Activated gamma-delta T cell treated with Interleukin-2 at 50 U/mL for 16 hours (primary cell): ENCODE measurements around the gene CTSL.

Experiments used
- DNase-seq: peaks from one replicate; pipeline ENCODE4 v3.0.0-alpha.2; 2020

CTSL gene

GRCh38 chr9:87725900-87726709 lies at the start of gene CTSL:
Gene CTSL (plus strand): TSS chr9:87726119. CDS start chr9:87727604, 1,485 bp downstream.
- DNase-seq: no peak

DNA sequence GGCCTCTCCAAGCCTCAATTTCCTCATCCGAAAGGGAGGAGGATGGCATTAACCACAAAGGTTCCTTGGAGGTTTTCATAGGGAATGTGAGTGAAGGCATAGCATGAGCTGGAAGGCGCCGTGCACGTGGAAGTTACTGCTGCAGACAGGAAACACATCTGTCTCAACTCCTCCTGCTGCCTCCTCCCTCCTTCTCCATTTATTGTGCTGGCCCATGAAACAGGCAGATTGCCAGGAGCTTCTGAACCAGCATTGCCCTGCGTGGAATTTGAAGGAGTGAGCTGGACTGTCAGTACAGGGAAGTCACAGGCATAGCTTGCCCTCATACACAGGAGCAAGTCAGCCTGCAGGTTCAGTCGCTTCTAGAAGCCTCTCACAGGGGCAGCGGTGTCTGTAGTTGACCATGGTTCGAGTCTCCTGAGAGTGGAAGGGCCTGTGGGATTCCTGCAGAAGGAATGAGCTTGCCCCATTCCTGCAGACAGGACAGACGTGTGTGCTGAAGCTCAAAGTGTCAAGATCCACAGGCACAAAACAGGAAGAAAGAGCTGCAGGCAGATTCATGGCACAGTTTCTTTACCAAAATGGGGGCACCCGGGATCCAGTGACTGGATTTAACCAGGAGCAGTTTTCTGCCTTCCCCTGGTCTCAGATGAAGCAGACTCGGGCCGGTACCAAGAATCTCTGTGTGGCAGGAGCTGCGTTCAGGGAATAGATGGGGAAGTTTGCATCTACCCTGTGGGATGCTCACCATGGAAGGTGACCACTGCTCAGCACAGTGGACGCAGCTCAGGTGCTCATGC lies 48.7 kb upstream of the CTSL start:
- no peak for DNase-seq

GRCh38 chr9:87677776-87678587 lies 47.9 kb upstream of the CTSL start:
- DNase-seq: no peak

DNA sequence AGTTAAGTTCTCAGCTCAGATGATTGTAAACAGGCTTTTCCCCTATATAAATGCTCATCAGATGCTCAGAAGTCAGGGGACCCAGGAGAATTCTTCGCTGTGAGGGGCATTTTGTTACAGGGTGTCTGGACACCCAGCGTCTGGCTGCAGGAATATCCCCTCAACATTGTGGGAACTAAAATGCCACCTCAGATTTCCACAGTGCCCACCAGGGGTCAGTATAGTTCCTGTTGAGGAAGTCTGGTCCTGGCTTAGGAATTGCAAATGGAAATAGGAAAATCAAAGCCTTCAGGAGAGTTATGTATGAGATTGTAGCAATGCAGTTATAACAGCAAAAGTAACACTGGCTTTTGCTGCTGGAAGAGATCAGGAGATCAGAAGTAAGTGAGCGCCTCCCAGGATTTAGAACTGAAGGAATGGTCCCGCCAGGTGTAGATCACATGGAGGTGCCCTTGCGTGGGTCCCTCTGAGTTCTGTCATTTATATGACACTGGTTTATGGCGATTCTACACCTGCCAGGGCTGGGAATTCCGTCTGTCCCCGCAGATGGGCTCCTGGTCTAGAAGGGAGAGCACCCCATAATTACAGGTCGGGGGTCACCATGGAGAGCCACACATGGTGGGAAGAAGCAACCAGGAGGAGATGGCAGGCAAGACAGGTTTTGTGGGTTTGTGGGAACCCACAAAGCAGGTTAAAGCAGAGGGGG lies 47.1 kb upstream of the CTSL start:
- no peak for DNase-seq

- DNase-seq: no peak
Observed at GRCh38 chr9:87681271-87682061, 44.5 kb upstream of the CTSL start.

- no peak for DNase-seq
Observed at GRCh38 chr9:87682085-87682484, 43.8 kb upstream of the CTSL start.

GRCh38 chr9:87682618-87683017 lies 43.3 kb upstream of the CTSL start:
- no peak for DNase-seq

DNA sequence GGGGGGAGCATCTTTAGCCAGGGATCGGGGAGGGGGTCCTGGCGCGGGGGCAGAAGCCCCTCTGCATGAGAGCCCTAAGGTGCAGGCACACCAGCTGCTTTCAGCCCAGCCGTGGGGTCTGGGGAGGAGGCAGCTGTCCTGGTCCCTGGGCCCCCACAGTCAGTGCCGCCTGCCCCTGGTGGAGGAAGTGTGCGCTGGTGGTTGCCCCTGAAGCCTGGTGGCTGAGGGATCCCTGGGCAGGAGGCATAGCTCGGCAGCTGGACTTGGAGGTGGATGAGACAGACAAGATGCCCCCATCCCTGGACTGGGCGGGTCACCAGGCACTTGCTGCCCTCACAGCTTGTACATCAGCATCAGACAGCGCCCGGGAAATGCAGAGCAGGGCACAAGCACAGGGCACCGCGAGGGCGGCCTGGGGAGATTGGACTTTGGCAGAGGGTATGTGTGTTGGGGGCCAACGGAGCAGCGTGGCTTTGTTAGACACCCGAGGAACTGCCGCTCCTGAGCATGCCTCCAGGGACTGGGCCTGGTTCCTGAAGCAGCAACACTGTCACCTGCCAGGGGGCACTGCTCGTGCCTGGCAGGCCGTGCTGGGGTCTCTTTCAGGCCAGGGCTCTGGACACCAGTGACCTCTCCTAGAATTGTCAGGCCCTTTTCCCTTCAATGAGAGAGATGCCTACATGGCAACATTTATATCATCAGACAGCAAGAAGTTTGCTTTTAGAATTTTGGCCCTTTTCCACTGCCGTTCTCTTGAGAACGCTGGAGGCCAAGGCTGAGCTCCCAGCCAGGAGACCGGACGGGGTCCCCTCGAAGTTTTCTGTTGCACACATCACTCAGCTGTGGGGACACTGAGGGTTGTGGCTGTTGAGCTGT lies 41.9 kb upstream of the CTSL start:
- DNase-seq: no peak

GRCh38 chr9:87684627-87685219 lies 41.2 kb upstream of the CTSL start:
- no peak for DNase-seq

GRCh38 chr9:87685441-87685840 lies 40.5 kb upstream of the CTSL start:
- no peak for DNase-seq

- no peak for DNase-seq
Observed at GRCh38 chr9:87685871-87686519, 39.9 kb upstream of the CTSL start.

DNA sequence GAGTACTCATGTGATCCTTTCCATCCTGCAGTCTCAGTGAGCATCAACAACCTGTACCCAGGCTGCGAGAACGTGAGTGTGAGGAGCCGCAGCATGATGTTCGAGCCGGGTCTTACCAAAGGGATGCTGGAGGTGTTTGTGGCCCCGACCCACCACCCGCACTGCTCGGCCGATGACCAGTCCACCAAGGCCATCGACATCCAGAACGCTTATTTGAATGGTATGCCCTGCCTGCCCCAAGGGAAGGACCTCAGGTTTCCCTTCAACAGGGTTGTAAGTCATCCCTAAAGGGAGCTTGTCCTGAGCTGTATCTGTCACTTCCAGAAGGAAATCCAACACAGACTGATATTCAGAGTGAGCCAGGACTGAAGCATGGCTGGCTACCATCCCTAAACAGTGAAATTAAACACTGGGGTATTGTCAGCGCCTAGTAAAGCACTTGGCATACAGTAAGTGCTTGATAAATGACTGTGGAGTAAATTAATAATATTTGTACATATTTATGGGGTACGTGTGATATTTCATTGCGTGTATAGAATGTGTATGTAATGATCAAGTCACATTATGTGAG lies 39.3 kb upstream of the CTSL start:
- DNase-seq: no peak

DNA sequence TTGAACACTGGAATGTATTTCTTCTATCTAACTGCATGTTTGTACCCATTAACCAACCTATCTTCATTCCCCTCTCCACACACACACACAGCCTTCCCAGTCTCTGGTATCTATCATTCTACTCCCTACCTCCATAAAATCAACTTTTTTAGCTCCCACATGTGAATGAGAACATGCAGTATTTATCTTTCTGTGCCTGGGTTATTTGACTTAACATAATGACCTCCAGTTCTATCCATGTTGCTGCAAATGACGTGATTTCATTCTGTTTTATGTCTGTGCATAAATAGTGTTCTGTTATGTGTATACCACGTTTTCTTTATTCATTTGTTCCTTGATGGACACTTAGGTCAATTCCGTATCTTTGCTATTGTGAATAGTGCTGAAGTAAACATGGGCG lies 38.7 kb upstream of the CTSL start:
- no peak for DNase-seq

- DNase-seq: no peak
Observed at GRCh38 chr9:87694236-87694755, 31.6 kb upstream of the CTSL start.

DNA sequence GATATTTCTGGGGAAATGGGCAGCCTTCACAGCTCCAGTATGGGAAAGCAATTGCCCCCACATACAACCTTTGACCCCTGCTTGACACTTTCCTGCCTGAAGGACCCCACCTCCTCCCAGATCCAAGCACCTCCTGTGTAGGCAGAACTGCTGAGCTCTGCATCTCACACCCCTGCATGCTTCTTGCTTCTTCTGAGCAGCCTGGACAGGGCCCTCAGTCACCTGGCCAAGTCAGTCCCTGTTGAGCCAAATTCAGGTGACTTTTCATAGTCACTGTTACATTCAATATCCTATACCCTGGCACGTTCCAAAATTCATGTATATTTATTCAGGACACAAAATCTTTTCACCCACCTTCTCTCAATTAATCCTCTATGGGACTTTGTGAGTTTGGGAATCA lies 30.4 kb upstream of the CTSL start:
- no peak for DNase-seq

- DNase-seq: no peak
Observed at GRCh38 chr9:87696641-87697040, 29.3 kb upstream of the CTSL start.

DNA sequence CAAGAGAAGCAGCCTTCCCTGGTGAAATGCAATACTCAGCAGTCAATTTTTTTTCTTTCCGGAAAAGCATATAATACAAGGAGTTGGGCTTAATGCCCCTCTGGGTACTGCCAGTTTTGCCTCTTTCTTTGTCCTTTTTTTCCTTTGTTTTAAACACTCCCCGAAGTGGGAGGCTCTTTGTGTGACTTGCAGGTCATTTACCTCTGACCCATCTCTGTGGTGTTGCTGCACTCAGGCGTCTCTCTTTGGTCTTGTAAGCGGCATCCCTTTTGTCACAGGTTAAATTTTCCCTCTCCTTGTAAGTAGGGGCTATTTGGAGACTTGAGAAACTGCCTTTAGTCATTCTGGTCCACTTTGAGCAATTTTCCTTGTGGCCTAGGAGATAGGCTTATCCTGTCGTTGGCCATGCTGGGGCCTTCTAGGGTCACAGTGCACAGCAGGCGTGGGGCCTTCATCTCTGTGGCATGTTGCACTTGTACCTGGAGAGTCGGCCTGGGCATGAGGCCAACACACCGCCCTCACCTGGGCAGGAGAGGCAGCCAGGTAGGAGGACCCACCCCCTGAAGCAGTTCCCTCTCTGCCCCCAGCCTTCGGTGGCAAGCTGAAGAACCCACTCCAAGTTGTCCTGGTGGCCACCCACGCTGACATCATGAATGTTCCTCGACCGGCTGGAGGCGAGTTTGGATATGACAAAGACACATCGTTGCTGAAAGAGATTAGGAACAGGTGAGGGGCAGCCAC lies 27.7 kb upstream of the CTSL start:
- no peak for DNase-seq

DNA sequence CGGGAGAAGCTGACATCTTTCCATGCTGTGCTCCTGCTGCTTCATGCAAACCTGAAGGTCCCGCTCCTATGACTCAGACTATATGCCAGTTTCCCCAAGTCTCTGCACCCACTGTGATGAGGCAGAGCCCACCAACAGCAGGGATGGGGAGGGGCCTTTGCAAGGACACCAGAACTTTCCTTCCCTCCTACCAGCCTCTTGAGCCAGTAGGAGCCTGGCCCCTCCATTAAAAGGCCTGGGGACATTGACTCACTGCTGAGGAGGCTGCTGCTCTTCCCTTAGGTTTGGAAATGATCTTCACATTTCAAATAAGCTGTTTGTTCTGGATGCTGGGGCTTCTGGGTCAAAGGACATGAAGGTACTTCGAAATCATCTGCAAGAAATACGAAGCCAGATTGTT lies 26.1 kb upstream of the CTSL start:
- DNase-seq: no peak

GRCh38 chr9:87701491-87701890 lies 24.4 kb upstream of the CTSL start:
- no peak for DNase-seq
